HEK293 (cell line): ENCODE measurements around the gene SMIM24.
A peak's percentile ranks its signal among the peaks of the same experiment; 100 is the strongest.

Source experiments
- CTCF ChIA-PET: fragments of 350-600 bp; formaldehyde crosslinking; extraction: SDS; loops from one replicate; lab custom pipeline; 2021; ENCODE audit warnings: antibody characterized with exemption; lab: Yijun Ruan, JAX
- POLR2A ChIA-PET: fragments of 300-600 bp; formaldehyde crosslinking; extraction: SDS; loops from one replicate; lab custom pipeline; 2020; ENCODE audit warnings: antibody characterized with exemption, inconsistent platforms; lab: Yijun Ruan, JAX
- H3K27ac ChIP-seq: fragments of 200-500 bp; sonication (Bioruptor generic); 2 replicates; pipeline ENCODE4 v1.5.1; 2014; ENCODE audit warnings: low read depth, low read length, control low read depth, inconsistent platforms; ENCODE audit errors: extremely low read depth
- H3K36me3 ChIP-seq, 2 experiments: fragments of 200-500 bp in 1 of 2; sonication (Bioruptor generic) in 1 of 2; 1 replicate in 1 of 2; 2 replicates in 1 of 2; pipeline ENCODE4 v1.5.1; 2014 to 2017; ENCODE audit warnings: inconsistent platforms in 2 of 2, low read length in 2 of 2; ENCODE audit not compliant: control insufficient read depth in 2 of 2, insufficient read depth in 1 of 2
- H3K4me1 ChIP-seq: fragments of 200-500 bp; sonication (Bioruptor generic); 2 replicates; pipeline ENCODE4 v1.5.1; 2014; ENCODE audit warnings: mild to moderate bottlenecking, low read length, inconsistent platforms; ENCODE audit not compliant: control insufficient read depth, insufficient read depth
- H3K4me3 ChIP-seq: 2 replicates; pipeline ENCODE4 v1.5.1; 2011; ENCODE audit warnings: low read depth, mild to moderate bottlenecking, control low read depth, low read length, moderate library complexity
- H3K9me3 ChIP-seq: fragments of 200-500 bp; sonication (Bioruptor generic); 2 replicates; pipeline ENCODE4 v1.5.1; 2014; ENCODE audit warnings: low read depth, low read length, inconsistent platforms; ENCODE audit not compliant: control insufficient read depth, insufficient read depth
- BCL11A ChIP-seq: fragments of 450-650 bp; formaldehyde crosslinking; IDR thresholded peaks from 2 replicates; pipeline ENCODE4 v1.5.1; 2016; ENCODE audit warnings: low read depth, missing biosample characterization, missing genetic modification characterization
- KLF1 ChIP-seq: fragments of 450-650 bp; formaldehyde crosslinking; IDR thresholded peaks from 2 replicates; pipeline ENCODE4 v1.5.1; 2016; ENCODE audit warnings: missing biosample characterization, missing genetic modification characterization
- SP2 ChIP-seq: fragments of 450-650 bp; formaldehyde crosslinking; IDR thresholded peaks from 2 replicates; pipeline ENCODE4 v1.5.1; 2016; ENCODE audit warnings: missing biosample characterization, missing genetic modification characterization
- ZFHX2 ChIP-seq: fragments of 450-650 bp; formaldehyde crosslinking; conservative IDR thresholded peaks from 2 replicates; pipeline ENCODE4 v1.5.1; 2016; ENCODE audit warnings: missing biosample characterization, missing genetic modification characterization
- ZFP41 ChIP-seq: fragments of 450-650 bp; formaldehyde crosslinking; IDR thresholded peaks from 2 replicates; pipeline ENCODE4 v1.5.1; 2016; ENCODE audit warnings: missing biosample characterization, missing genetic modification characterization, borderline replicate concordance
- ZNF10 ChIP-seq: fragments of 450-650 bp; formaldehyde crosslinking; IDR thresholded peaks from 2 replicates; pipeline ENCODE4 v1.5.1; 2017; ENCODE audit warnings: missing biosample characterization, missing genetic modification characterization
- ZNF121 ChIP-seq: fragments of 450-650 bp; formaldehyde crosslinking; IDR thresholded peaks from 2 replicates; pipeline ENCODE4 v1.5.1; 2016; ENCODE audit warnings: missing biosample characterization, missing genetic modification characterization
- ZNF146 ChIP-seq: fragments of 450-650 bp; formaldehyde crosslinking; IDR thresholded peaks from 2 replicates; pipeline ENCODE4 v1.5.1; 2016; ENCODE audit warnings: missing biosample characterization, missing genetic modification characterization
- ZNF248 ChIP-seq: fragments of 450-650 bp; formaldehyde crosslinking; IDR thresholded peaks from 2 replicates; pipeline ENCODE4 v1.5.1; 2017; ENCODE audit warnings: missing biosample characterization, missing genetic modification characterization
- ZNF274 ChIP-seq, 2 experiments: fragments of 200-500 bp in 1 of 2; fragments of 450-650 bp in 1 of 2; sonication (Bioruptor generic) in 1 of 2; formaldehyde crosslinking in 1 of 2; IDR thresholded peaks; 2 replicates each; pipeline versions ENCODE4 v1.5.1 to v1.6.1; 2014 to 2016; ENCODE audit warnings: borderline replicate concordance in 1 of 2, inconsistent platforms in 1 of 2, low read length in 1 of 2, missing biosample characterization in 1 of 2, missing genetic modification characterization in 1 of 2
- ZNF335 ChIP-seq: fragments of 450-650 bp; formaldehyde crosslinking; conservative IDR thresholded peaks from 2 replicates; pipeline ENCODE4 v1.5.1; 2016; ENCODE audit warnings: missing biosample characterization, missing genetic modification characterization
- ZNF530 ChIP-seq: fragments of 450-650 bp; formaldehyde crosslinking; IDR thresholded peaks from 2 replicates; pipeline ENCODE4 v1.5.1; 2016; ENCODE audit warnings: low read depth, missing biosample characterization, missing genetic modification characterization
- ZNF596 ChIP-seq: fragments of 450-650 bp; IDR thresholded peaks from 2 replicates; pipeline ENCODE4 v1.5.0; 2018; ENCODE audit warnings: missing biosample characterization, mild to moderate bottlenecking, missing genetic modification characterization, moderate library complexity
- ZNF623 ChIP-seq: fragments of 450-650 bp; formaldehyde crosslinking; IDR thresholded peaks from 2 replicates; pipeline ENCODE4 v1.5.1; 2016; ENCODE audit warnings: missing biosample characterization, missing genetic modification characterization
- ZNF626 ChIP-seq: fragments of 450-650 bp; sonication (Bioruptor Pico); formaldehyde crosslinking; IDR thresholded peaks from 2 replicates; pipeline ENCODE4 v1.5.1; 2018; ENCODE audit warnings: missing biosample characterization, missing genetic modification characterization, inconsistent platforms
- ZNF654 ChIP-seq: fragments of 450-650 bp; formaldehyde crosslinking; IDR thresholded peaks from 2 replicates; pipeline ENCODE4 v1.5.1; 2016; ENCODE audit warnings: low read depth, missing biosample characterization, missing genetic modification characterization
- ZNF658 ChIP-seq: fragments of 450-650 bp; formaldehyde crosslinking; IDR thresholded peaks from 2 replicates; pipeline ENCODE4; 2016; ENCODE audit warnings: missing biosample characterization, missing genetic modification characterization
- ZNF747 ChIP-seq: fragments of 450-650 bp; formaldehyde crosslinking; IDR thresholded peaks from 2 replicates; pipeline ENCODE4 v1.5.1; 2016; ENCODE audit warnings: missing biosample characterization, missing genetic modification characterization
- ZNF768 ChIP-seq: fragments of 450-650 bp; formaldehyde crosslinking; IDR thresholded peaks from 2 replicates; pipeline ENCODE4 v1.5.1; 2018; ENCODE audit warnings: missing biosample characterization, mild to moderate bottlenecking, missing genetic modification characterization
- TF ChIP-seq, protein P1 (sequence below): fragments of 450-650 bp; IDR thresholded peaks from 2 replicates; pipeline ENCODE4 v1.5.1; 2018; ENCODE audit warnings: missing biosample characterization, mild to moderate bottlenecking, missing genetic modification characterization
- TF ChIP-seq, protein P2 (sequence below): fragments of 450-650 bp; formaldehyde crosslinking; IDR thresholded peaks from 2 replicates; pipeline ENCODE4 v1.5.1; 2016; ENCODE audit warnings: missing biosample characterization, missing genetic modification characterization
- TF ChIP-seq, protein P3 (sequence below): fragments of 450-650 bp; formaldehyde crosslinking; IDR thresholded peaks from 2 replicates; pipeline ENCODE4 v1.5.1; 2016; ENCODE audit warnings: missing biosample characterization, missing genetic modification characterization

The SMIM24 gene

DNA sequence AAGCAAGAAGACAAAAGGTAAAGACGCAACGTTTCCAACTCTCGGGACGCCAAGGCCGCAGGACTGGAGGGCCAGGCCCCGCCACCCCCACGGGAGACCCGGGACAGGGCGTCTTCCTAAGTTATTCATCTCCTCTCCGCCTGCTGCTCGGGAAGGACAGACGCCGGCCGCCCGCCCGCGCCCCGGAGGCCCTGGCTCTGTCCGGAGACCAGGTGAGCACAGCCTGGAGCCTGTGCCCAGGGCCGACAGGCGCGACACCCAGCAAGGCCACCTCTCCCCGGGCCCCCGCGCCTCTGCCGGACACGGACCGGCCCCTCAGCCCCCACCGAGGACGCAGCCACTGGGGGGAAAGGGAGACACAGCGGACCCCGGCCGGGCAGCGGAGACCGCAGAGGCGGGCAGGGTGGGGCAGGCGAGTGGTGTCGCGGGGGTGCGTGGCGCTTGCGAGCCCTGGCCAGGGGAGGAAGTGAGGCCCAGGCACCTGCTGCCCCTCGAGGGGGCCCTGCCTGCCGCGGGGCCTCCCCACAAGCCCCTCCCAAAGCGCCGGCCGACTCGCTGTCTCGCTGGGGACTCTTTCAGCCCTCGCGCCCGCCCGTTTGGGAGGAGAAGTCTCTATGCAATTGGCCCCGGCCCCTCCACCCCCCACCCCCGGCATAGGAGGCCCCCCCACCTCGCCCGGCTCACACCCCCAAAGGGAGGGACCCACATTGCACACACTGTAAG, 17.2 kb downstream of the SMIM24 start:
- Histone ChIP-seq H3K27ac (no peak overlapping the region), H3K9me3 (no peaks in the 10 kb centered on the region), H3K4me3 (no peak overlapping the region), H3K36me3 (peaks cover 0 to 3% of the 10 kb centered on the region in 2 experiments; a peak in 2 of 3 replicates), H3K4me1 (peaks cover 5% of the 10 kb centered on the region; the same call in 1 of the 2 replicates)
- ChIA-PET CTCF (no interaction called here), POLR2A (no interaction called here)
- TF ChIP-seq ZNF654 (tag by site-specific recombination) (no peak), ZNF623 (tag by site-specific recombination) (no peak), ZNF596 (no peak)
- TF ChIP-seq, protein P1, sequence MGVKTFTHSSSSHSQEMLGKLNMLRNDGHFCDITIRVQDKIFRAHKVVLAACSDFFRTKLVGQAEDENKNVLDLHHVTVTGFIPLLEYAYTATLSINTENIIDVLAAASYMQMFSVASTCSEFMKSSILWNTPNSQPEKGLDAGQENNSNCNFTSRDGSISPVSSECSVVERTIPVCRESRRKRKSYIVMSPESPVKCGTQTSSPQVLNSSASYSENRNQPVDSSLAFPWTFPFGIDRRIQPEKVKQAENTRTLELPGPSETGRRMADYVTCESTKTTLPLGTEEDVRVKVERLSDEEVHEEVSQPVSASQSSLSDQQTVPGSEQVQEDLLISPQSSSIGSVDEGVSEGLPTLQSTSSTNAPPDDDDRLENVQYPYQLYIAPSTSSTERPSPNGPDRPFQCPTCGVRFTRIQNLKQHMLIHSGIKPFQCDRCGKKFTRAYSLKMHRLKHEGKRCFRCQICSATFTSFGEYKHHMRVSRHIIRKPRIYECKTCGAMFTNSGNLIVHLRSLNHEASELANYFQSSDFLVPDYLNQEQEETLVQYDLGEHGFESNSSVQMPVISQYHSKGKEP (tag by site-specific recombination), result no peak

DNA sequence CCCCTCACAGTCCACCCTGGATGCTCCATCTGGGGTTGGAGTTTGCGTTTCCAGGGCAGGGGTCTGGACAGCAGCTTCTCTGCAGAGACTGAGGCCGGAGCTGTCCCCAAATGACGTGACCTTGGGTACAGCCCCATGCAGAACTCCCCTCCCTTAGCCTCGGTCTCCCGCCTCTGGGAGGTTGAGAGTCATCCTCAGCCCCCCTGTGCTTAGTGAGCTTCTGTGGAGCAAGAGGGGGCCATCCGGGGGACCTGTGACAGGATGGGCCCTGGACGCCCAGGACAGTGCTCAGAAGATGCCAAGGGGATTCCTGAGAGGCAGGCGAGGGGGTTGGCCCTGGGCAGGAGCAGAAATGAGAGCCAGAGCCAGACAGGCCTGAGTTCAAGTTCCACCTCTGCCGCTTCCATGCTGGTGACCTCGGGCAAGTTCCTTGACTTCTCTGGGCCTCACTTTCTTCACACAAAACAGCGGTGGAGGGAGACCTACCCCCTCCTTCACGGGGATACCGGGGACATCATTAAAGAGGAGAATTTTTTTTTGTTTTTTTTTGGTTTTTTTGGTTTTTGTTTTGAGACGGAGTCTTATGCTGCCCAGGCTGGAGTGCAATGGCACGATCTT, 20.3 kb downstream of the SMIM24 start:
- Histone ChIP-seq H3K4me1 (peaks cover 8% of the 10 kb centered on the region), H3K27ac (no peak overlapping the region), H3K36me3 (peaks cover 0 to 8% of the 10 kb centered on the region in 2 experiments; a peak in 2 of 3 replicates), H3K9me3 (no peaks in the 10 kb centered on the region), H3K4me3 (no peak overlapping the region)
- POLR2A ChIA-PET, result no interaction called here
- CTCF ChIA-PET, result interaction anchor here (0.7 to 1.1 kb wide), 4 partner anchors 12 to 391 kb away, joined by 3 to 5 read pairs (median 4); no protein-coding TSS in a partner anchor
- TF ChIP-seq ZNF768 (tag by site-specific recombination) (peak; percentile 67; the same call in 1 of the 2 replicates), ZNF335 (tag by site-specific recombination) (no peak), ZNF747 (no peak), ZNF658 (tag by site-specific recombination) (no peak)

DNA sequence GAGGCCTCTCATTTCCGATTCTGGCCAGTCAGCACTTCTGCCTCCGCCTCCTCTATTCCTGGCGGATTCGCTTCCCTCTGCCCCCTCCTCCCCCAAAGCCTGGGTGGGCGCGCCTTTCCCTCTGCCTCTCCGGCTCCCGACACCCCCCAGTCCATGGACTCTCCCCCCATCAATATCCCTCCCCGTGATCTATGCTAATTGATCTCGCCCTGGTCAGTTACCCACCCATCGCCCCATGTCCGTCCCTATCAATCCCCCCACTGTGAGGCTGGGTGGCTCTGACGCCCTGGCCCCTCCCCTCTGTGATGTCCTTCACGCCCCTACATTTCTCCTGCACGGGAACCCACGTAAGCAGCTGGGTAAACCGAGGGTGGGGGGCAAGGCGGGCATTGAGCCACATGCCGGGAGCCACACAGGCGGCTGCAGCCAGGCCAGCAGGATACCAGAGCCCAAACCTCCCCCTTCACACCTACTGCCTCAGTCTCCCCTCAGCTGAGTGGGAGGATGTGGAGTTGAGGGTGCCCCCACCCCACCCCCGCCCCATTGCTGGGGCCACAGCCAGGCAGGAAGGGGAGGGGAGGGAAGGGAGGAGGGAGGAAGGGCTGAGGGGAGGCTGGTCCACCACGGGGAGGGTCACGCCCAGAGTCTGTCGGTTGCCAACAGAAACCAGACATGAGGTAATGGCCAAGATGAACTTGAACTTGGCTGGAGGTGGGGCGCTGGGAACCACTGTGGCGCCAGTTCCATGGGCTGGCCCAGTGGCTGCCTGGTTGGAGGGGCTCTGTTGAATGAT, 21.0 kb downstream of the SMIM24 start:
- H3K4me1 ChIP-seq, result peaks cover 8% of the 10 kb centered on the region
- peaks cover 0 to 15% of the 10 kb centered on the region in 2 experiments; a peak in 2 of 3 replicates for H3K36me3 ChIP-seq
- TF ChIP-seq ZNF274 (IDR thresholded peaks at IDR 0.05; ENCODE audit: low read length), result no peak
- no peak for TF ChIP-seq ZNF274 (tag by site-specific recombination; IDR thresholded peaks at IDR 0.05; ENCODE audit: borderline replicate concordance)
- no peak for TF ChIP-seq ZNF10 (tag by site-specific recombination)
- no peak for TF ChIP-seq ZNF146 (tag by site-specific recombination)
- TF ChIP-seq ZFP41 (tag by site-specific recombination), result no peak
- TF ChIP-seq ZNF530 (tag by site-specific recombination), result no peak
- TF ChIP-seq SP2 (tag by site-specific recombination), result peak; percentile 40
- TF ChIP-seq ZNF248, result no peak
- TF ChIP-seq ZFHX2 (tag by site-specific recombination), result peak; percentile 63
- TF ChIP-seq, protein P2, sequence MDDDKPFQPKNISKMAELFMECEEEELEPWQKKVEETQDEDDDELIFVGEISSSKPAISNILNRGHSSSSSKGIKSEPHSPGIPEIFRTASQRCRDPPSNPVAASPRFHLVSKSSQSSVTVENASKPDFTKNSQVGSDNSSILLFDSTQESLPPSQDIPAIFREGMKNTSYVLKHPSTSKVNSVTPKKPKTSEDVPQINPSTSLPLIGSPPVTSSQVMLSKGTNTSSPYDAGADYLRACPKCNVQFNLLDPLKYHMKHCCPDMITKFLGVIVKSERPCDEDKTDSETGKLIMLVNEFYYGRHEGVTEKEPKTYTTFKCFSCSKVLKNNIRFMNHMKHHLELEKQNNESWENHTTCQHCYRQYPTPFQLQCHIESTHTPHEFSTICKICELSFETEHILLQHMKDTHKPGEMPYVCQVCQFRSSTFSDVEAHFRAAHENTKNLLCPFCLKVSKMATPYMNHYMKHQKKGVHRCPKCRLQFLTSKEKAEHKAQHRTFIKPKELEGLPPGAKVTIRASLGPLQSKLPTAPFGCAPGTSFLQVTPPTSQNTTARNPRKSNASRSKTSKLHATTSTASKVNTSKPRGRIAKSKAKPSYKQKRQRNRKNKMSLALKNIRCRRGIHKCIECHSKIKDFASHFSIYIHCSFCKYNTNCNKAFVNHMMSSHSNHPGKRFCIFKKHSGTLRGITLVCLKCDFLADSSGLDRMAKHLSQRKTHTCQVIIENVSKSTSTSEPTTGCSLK (tag by site-specific recombination), result no peak
- TF ChIP-seq ZNF121 (tag by site-specific recombination), result no peak
- peak; percentile 50; the same call in 1 of the 2 replicates for TF ChIP-seq BCL11A
- no peak for TF ChIP-seq ZNF596
- TF ChIP-seq, protein P3, sequence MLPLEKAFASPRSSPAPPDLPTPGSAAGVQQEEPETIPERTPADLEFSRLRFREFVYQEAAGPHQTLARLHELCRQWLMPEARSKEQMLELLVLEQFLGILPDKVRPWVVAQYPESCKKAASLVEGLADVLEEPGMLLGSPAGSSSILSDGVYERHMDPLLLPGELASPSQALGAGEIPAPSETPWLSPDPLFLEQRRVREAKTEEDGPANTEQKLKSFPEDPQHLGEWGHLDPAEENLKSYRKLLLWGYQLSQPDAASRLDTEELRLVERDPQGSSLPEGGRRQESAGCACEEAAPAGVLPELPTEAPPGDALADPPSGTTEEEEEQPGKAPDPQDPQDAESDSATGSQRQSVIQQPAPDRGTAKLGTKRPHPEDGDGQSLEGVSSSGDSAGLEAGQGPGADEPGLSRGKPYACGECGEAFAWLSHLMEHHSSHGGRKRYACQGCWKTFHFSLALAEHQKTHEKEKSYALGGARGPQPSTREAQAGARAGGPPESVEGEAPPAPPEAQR (tag by site-specific recombination), result no peak
- TF ChIP-seq ZNF626, result no peak
- peak; percentile 75 for TF ChIP-seq KLF1 (tag by site-specific recombination)

More for the DNA sequence above, 21.0 kb downstream of the SMIM24 start:
- Histone ChIP-seq H3K4me3 (no peak overlapping the region), H3K9me3 (no peaks in the 10 kb centered on the region), H3K27ac (no peak overlapping the region)
- ChIA-PET POLR2A (no interaction called here), CTCF (interaction anchor here (0.5 to 0.8 kb wide), 2 partner anchors 14 to 25 kb away, joined by 3 read pairs; no protein-coding TSS in a partner anchor)
